ENCODE data around the gene SSTR3. TPM values are rescaled to one million over a fixed set of nuclear protein-coding genes. Genes with fewer than 3 reads are reported as not detected.

SSTR3 gene
- total and polyA plus RNA-seq, 5 experiments from 2014 or later, result 2.9 to 13.7 (median 7.3) TPM

DNA sequence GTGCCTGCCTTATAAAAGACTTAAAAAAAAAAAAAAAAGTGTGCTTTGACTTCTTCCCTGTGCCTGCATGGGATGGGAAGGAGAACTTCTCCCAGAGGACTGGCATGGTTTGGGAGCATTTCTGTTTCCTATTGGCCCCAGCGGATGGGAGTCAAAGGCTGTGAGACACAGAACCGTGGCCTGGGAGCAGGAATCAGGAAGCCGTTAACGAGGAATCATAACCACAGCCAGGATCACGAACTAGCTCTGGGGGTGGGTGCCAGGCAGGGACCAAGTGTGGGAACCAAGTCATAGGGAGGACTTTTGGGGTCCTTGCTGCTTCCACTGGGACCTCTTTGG is 24.8 kb downstream of the SSTR3 start:
- DNase-seq (no peak), ATAC-seq (no peak)
- H3K4me1 Mint-ChIP-seq, result peaks cover 28 to 64% (median 63%) of the 10 kb centered on the region in 4 donors
- peak overlapping the region in 7 of 10 donors; percentile 39 to 95 (median 65) for H3K27ac Mint-ChIP-seq
- H3K4me3 Mint-ChIP-seq, result peak overlapping the region in 5 of 10 donors; percentile 20 to 73 (median 44)
- POLR2A ChIA-PET, result interaction anchor here (0.6 to 2.6 kb wide), 5 partner anchors 10 to 115 kb away, joined by 3 to 29 read pairs (median 12); no protein-coding TSS in a partner anchor
- H3K36me3 Mint-ChIP-seq, result no peaks in the 10 kb centered on the region
- no peaks in the 10 kb centered on the region for H3K27me3 Mint-ChIP-seq
- no peaks in the 10 kb centered on the region for H3K9me3 Mint-ChIP-seq

DNA sequence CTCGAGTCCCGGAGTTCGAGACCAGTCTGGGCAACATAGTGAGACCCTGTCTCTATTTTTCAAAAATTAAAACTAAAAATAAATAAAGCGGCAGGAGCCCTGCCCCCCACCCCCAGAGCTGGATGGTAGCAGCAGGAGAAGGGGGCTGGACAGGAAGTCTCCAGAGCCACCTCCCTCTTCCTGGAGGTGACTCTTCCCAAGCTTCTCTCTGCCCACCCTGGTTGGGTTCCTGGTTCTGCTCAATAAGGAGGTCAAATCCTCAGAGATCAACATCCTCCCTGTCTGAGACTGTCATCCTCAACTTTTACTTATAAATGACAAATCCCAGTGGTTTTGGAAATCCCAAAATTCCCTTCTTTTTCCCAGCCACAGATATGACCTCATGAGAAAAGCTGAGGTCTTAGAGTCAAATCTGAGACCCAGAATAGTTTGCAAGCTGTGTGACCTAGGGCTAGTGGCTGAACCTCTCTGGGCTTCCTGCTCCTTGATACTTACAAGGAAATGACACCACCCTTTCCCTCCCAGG is 25.2 kb downstream of the SSTR3 start:
- Mint-ChIP-seq H3K27me3 (no peaks in the 10 kb centered on the region), H3K36me3 (no peaks in the 10 kb centered on the region), H3K4me1 (peaks cover 28 to 67% (median 61%) of the 10 kb centered on the region in 4 donors), H3K4me3 (peak overlapping the region in 8 of 10 donors; percentile 73 to 85 (median 80)), H3K27ac (peak overlapping the region in 9 of 10 donors; percentile 32 to 97 (median 89)), H3K9me3 (no peaks in the 10 kb centered on the region)
- peak in 1 of 10 donors; percentile 10 for DNase-seq
- POLR2A ChIA-PET, result interaction anchor here (0.6 to 2.6 kb wide), 8 partner anchors 11 to 114 kb away, joined by 3 to 29 read pairs (median 9); partner anchors contain the start of gene IL2RB
- no peak for ATAC-seq

DNA sequence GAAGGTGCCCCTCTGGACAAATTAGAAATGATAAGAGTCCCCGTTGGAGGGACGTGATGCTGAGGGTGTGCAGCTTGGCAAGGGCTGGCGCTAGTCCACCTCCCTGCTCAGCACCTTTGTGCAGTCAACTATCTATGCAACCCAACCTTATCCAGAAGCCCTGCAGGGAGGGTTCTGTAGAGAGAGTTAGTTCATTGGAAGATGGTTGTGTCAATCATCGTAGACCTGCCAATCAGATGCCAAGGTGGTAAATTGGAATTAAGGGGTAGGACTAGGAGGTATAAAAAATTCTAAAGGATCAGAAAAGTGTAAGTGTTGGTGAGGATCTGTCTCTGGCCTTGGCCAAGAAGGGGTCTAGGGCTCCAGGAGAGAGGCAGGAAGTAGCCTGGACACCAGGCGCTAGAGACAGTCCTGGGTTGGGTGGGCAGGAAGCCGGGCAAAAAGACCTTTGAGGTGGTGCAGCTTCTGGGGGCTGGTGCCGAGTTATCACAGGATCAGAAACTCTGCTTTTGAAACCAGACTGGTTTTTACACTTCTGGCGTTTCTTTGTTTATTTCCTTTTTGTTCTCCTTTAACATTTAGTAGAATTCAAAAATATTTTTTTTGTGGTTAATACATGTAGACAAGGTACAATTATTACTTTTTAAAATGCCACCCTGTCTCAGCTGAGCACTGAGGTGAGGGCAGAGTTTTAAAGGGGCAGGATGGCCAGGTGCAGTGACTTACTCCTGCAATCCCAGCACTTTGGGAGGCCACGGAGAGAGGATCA is 25.9 kb downstream of the SSTR3 start:
- Mint-ChIP-seq H3K4me1 (peaks cover 28 to 67% (median 60%) of the 10 kb centered on the region in 4 donors), H3K9me3 (no peaks in the 10 kb centered on the region), H3K36me3 (no peaks in the 10 kb centered on the region), H3K4me3 (peak overlapping the region; percentile 44 to 85 (median 78)), H3K27me3 (no peaks in the 10 kb centered on the region), H3K27ac (peak overlapping the region; percentile 32 to 97 (median 90))
- ATAC-seq (peak; percentile 85 to 91), DNase-seq (peak in 8 of 10 donors; percentile 50 to 87 (median 76))
- POLR2A ChIA-PET, result interaction anchor here (1.0 to 3.1 kb wide), 8 partner anchors 11 to 64 kb away, joined by 3 to 29 read pairs (median 10); partner anchors contain the start of gene IL2RB

DNA sequence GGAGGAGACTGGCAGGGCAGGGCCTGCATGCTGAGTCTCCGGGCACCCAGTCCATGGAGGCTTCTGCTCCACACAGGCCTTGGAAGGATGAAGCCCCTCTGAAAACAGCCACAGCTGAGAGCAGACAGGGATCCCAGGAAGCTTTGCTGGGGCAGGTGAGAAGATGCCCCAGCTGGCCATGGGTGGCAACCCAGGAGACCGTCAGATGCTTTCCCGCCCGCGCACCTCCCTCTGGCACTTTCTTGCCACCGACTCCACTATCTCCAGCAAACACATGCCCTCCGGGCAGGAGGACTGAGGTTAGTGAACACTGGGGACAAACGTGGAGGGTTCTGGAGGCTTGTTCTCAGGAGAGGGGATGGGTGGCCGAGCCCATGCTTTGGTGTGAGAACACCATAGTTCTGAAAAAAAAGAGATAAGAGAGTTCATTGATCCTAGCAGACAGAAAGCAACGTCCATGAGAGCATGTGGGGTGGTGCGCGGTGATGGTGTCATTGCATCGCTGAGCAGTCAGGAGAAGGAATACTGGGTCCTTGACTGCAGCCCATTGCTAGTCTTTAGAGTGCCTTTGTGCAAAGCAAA is 26.5 kb downstream of the SSTR3 start:
- Mint-ChIP-seq H3K36me3 (no peaks in the 10 kb centered on the region), H3K9me3 (no peaks in the 10 kb centered on the region), H3K27me3 (no peaks in the 10 kb centered on the region), H3K4me1 (peaks cover 31 to 67% (median 60%) of the 10 kb centered on the region in 4 donors), H3K4me3 (peak overlapping the region in 8 of 10 donors; percentile 47 to 85 (median 80)), H3K27ac (peak overlapping the region; percentile 57 to 97 (median 90))
- POLR2A ChIA-PET, result interaction anchor here (1.2 to 3.1 kb wide), 6 partner anchors 8 to 64 kb away, joined by 8 to 24 read pairs (median 9); no protein-coding TSS in a partner anchor
- ATAC-seq (peak in 1 of 2 donors; percentile 26), DNase-seq (peak in 1 of 10 donors; percentile 54)

DNA sequence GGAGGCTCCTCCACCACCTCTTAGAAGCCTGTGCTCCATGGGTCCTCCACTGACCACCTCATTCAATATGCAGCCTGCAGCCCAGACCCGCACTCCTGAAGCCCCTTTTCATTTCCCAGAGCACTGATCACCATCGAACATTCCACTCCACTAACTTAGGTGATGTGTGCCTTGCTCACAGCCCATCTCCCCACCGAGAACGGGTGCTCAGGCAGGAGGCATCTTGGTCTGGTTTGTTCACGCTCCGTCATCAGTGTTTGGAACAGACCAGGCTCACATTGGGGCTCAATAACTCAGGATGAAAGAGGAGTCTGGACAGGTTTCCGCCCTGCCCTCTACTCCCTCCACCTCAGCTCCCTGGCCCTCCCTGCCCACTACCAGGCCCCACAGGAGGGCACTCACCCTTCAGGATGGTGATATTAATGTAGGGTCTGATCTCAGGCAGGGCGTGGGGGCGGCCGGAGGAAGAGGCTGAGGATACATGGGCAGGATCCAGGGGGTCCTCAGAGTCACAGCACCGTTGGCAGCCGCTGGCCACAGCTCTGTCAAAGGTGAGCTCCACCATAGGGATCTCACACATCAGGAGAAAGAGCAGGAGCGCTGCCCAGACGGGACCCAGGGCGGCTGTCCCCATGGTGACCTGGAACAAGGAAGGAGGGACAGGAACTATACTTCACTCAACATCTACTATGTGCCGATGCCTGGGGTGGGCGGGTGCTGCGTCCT is 27.3 kb downstream of the SSTR3 start:
- Mint-ChIP-seq H3K9me3 (no peaks in the 10 kb centered on the region), H3K4me1 (peaks cover 31 to 67% (median 60%) of the 10 kb centered on the region in 4 donors), H3K27ac (peak overlapping the region in 9 of 10 donors; percentile 41 to 97 (median 80)), H3K36me3 (no peaks in the 10 kb centered on the region), H3K27me3 (no peaks in the 10 kb centered on the region), H3K4me3 (peak overlapping the region in 3 of 10 donors; percentile 24 to 37 (median 26))
- ATAC-seq (no peak), DNase-seq (peak in 1 of 10 donors; percentile 38)
- POLR2A ChIA-PET, result interaction anchor here (1.8 to 3.1 kb wide), 5 partner anchors 9 to 63 kb away, joined by 8 to 24 read pairs (median 9); no protein-coding TSS in a partner anchor

DNA sequence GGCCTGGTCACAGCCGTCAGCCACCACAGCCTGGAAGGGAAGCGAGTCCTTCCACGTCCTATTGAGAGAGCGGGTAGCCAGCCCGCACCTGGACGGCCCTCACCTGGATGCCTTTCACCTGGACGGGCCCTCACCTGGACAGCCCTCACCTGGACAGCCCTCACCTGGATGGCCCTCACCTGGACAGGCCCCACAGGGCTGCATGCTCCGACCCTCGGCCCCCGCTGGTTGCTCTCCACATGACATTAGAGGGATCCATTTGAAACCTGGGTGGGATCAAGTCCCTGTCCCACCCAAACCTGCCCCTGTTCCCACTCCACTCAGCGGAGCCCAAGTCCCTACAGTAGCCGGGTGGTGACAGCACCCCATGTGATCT is 27.9 kb downstream of the SSTR3 start:
- ATAC-seq, result no peak
- Mint-ChIP-seq H3K27ac (peak overlapping the region in 7 of 10 donors; percentile 41 to 97 (median 60)), H3K36me3 (no peaks in the 10 kb centered on the region), H3K27me3 (no peaks in the 10 kb centered on the region), H3K9me3 (no peaks in the 10 kb centered on the region), H3K4me3 (peak overlapping the region in 2 of 10 donors; percentile 14 to 24), H3K4me1 (peaks cover 31 to 66% (median 56%) of the 10 kb centered on the region in 4 donors)
- peak in 1 of 10 donors; percentile 46 for DNase-seq
- POLR2A ChIA-PET, result interaction anchor here (0.8 to 3.1 kb wide), 7 partner anchors 9 to 101 kb away, joined by 3 to 24 read pairs (median 4); no protein-coding TSS in a partner anchor

DNA sequence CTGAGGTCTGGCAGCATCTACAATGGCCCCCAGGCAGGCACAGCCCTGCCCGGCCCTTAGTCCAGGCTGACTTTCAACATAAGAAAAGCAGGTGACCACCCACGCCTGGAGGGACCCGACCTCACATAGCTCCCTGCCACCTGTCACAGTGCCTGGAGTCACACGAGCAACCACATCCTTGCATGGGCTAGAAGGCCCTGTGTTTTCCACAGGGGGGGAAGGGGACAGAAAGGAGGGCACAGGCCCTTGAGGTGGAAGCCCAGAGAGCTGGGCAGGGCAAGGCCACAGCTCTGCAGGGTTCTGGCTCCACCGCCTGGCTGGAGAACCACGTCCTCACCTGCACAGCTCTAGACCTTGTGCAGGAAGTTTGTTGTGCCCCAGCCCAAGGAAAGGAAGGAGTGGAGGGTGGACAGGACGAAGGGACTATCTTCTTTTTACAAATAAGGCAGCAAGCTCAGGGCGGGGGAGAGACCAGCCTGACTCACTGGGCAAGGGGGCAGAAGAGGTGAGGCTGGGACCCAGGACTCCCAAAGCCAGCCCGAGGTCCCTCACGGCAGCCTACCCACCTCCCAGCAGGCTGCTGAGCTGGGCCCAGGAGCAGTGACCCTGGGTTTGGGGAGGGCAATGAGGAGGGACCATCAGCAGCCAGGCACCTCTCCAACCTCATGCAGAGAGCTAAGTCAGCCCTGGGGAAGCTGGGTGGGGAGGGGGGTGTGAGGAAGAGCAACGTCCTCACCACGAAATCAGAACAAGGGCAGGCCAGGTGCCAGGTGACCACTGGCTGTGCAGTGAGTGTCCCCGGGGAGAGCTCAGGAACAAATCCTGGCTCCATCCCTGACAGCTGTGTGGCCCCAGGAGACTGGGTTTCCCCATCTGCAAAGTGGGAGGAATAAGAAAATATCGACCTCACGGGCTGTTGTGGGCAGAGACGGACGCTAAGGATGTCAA is 28.6 kb downstream of the SSTR3 start:
- POLR2A ChIA-PET, result interaction anchor here (0.5 to 3.1 kb wide), 12 partner anchors 10 to 419 kb away, joined by 3 to 24 read pairs (median 4); partner anchors contain the start of gene IL2RB
- DNase-seq (peak in 1 of 10 donors; percentile 58), ATAC-seq (no peak)
- H3K4me3 Mint-ChIP-seq, result peak overlapping the region in 6 of 10 donors; percentile 7 to 60 (median 54)
- peaks cover 30 to 62% (median 50%) of the 10 kb centered on the region in 4 donors for H3K4me1 Mint-ChIP-seq
- peak overlapping the region; percentile 74 to 91 (median 79) for H3K27ac Mint-ChIP-seq
- no peaks in the 10 kb centered on the region for H3K36me3 Mint-ChIP-seq
- no peaks in the 10 kb centered on the region for H3K9me3 Mint-ChIP-seq
- no peaks in the 10 kb centered on the region for H3K27me3 Mint-ChIP-seq

DNA sequence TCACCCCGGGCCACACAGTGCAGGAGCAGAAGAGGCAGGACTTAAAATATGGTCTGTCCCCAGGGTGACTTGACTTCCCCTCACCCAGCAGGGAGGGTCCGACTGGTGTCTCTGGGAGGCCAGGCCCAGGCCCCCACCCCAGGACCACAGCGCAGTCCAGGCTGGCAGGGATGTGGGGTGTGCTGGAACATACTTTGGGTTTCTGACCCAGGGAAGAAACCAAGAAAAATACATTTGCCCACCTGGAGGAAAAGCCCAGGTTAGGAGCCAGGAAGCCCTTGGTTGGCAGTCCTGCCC is 29.4 kb downstream of the SSTR3 start:
- peaks cover 32 to 57% (median 46%) of the 10 kb centered on the region in 4 donors for H3K4me1 Mint-ChIP-seq
- POLR2A ChIA-PET, result interaction anchor here (0.8 to 3.1 kb wide), 6 partner anchors 9 to 60 kb away, joined by 3 to 24 read pairs (median 4); partner anchors contain the start of gene IL2RB
- peak overlapping the region in 5 of 10 donors; percentile 43 to 91 (median 79) for H3K27ac Mint-ChIP-seq
- peak in 1 of 10 donors; percentile 32 for DNase-seq
- ATAC-seq, result no peak
- H3K4me3 Mint-ChIP-seq, result no peak overlapping the region
- no peaks in the 10 kb centered on the region for H3K9me3 Mint-ChIP-seq
- H3K27me3 Mint-ChIP-seq, result no peaks in the 10 kb centered on the region
- no peaks in the 10 kb centered on the region for H3K36me3 Mint-ChIP-seq

DNA sequence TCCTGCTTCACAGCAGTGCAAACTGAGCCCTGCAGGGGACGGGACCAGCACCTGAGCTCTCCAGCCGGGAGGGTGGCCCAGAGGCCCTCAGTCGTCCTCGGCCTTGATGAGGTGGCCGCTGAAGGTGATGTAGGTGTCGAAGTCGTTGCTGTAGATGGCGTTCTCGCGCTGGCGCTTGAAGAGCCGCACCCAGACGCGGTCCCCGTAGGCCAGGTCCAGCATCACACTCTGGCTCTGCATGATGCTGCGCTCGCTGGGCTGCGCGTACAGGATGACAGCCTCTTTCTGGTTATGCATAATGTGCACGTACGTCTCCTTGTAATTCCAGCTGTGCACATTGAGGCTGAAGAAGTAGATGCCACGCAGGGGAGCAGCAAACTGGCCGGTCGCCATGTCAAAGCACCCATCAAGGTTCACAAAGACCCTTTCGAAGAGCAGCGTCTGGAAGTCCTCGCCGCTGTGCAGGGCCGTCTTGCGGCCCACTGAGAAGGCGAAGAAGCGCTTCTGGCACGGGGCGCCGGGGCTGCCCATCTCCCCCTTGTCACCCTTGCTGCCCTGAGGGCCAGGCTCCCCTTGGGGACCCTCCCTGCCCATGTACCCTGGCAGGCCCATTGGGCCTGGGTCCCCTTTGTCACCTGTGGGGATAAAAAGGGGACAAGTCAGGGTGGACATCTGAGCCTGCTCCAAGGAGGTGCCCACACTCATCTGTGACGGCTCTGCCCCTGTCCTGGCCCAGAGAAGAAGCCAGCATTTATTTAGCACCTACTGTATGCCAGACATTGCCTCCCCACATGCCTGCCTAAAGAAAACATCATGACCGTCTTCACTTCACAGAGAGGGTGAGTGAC is 30.0 kb downstream of the SSTR3 start:
- Mint-ChIP-seq H3K27ac (peak overlapping the region in 6 of 10 donors; percentile 16 to 82 (median 69)), H3K36me3 (no peaks in the 10 kb centered on the region), H3K4me1 (peaks cover 36 to 58% (median 46%) of the 10 kb centered on the region in 4 donors), H3K4me3 (no peak overlapping the region), H3K27me3 (no peaks in the 10 kb centered on the region), H3K9me3 (no peaks in the 10 kb centered on the region)
- POLR2A ChIA-PET, result no interaction called here
- DNase-seq (peak in 1 of 10 donors; percentile 47), ATAC-seq (no peak)

DNA sequence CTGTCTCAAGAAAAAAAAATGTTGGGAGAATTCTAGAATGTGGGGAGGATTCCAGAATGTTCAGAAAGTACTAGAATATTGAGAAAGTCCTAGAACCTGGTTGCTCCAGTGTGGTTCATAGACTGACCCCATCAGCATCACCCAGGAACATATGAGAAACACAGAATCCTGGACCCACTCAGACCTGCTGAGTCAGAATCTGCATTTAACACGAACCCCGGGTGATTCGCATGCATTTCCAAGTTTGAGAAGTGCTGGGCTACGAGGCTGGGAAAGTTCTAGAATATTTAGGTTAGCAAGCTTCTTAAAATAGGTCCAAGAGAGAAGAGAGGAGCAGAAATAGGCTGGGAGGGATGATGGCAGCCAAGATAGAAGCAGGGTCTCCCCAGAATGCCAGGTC is 30.6 kb downstream of the SSTR3 start:
- H3K4me1 Mint-ChIP-seq, result peaks cover 37 to 60% (median 48%) of the 10 kb centered on the region in 4 donors
- H3K9me3 Mint-ChIP-seq, result no peaks in the 10 kb centered on the region
- H3K36me3 Mint-ChIP-seq, result peaks cover 0 to under 1% (median 0%) of the 10 kb centered on the region in 3 donors
- ATAC-seq (no peak), DNase-seq (no peak)
- POLR2A ChIA-PET, result no interaction called here
- peak overlapping the region in 6 of 10 donors; percentile 16 to 81 (median 65) for H3K27ac Mint-ChIP-seq
- no peak overlapping the region for H3K4me3 Mint-ChIP-seq
- H3K27me3 Mint-ChIP-seq, result no peaks in the 10 kb centered on the region

Measured in naive thymus-derived CD8-positive, alpha-beta T cell (primary cell).